DMS53 treated with DMSO at 0.1 percent for 48 hours (cell line): Measurements from ENCODE around the gene THY1.
"Not testable (repeated sequence)": the region's sequence is repeated elsewhere in the genome, so short reads cannot be mapped to it uniquely, and the experiment has no call there.

ENCODE experiments used
- DNase-seq: peaks from one replicate; lab custom pipeline; 2025; ENCODE audit not compliant: unreplicated experiment; lab: John Stamatoyannopoulos, UW

Gene THY1

GRCh38 chr11:119422809-119423508, at the start of gene THY1:
Gene THY1, minus strand, starts transcription at chr11:119423172. Its CDS starts 2,267 bp downstream, at chr11:119420905.
- no peak for DNase-seq

- DNase-seq = no peak
Observed at GRCh38 chr11:119472186-119472855, 49.3 kb upstream of the THY1 start.

- DNase-seq = no peak
Observed at GRCh38 chr11:119471329-119471728, 48.4 kb upstream of the THY1 start.

GRCh38 chr11:119470317-119471291, 47.6 kb upstream of the THY1 start:
- DNase-seq = no peak

- no peak for DNase-seq
Observed at GRCh38 chr11:119469506-119469905, 46.5 kb upstream of the THY1 start.

GRCh38 chr11:119468511-119468910, 45.5 kb upstream of the THY1 start:
- no peak for DNase-seq

GRCh38 chr11:119461229-119461963, 38.4 kb upstream of the THY1 start:
- peak; percentile 4 for DNase-seq

- no peak for DNase-seq
Observed at GRCh38 chr11:119460582-119460981, 37.6 kb upstream of the THY1 start.

- DNase-seq = no peak
Observed at GRCh38 chr11:119460097-119460496, 37.1 kb upstream of the THY1 start.

GRCh38 chr11:119459293-119459976, 36.5 kb upstream of the THY1 start:
- DNase-seq = no peak

- not testable (repeated sequence) for DNase-seq
Observed at GRCh38 chr11:119455708-119456107, 32.7 kb upstream of the THY1 start.

- not testable (repeated sequence) for DNase-seq
Observed at GRCh38 chr11:119455241-119455640, 32.3 kb upstream of the THY1 start.

- DNase-seq = no peak
Observed at GRCh38 chr11:119453881-119454280, 30.9 kb upstream of the THY1 start.

GRCh38 chr11:119450590-119451326, 27.8 kb upstream of the THY1 start:
- DNase-seq = no peak

- no peak for DNase-seq
Observed at GRCh38 chr11:119449498-119449897, 26.5 kb upstream of the THY1 start.

- no peak for DNase-seq
Observed at GRCh38 chr11:119448380-119448779, 25.4 kb upstream of the THY1 start.

- no peak for DNase-seq
Observed at GRCh38 chr11:119447664-119448242, 24.8 kb upstream of the THY1 start.

GRCh38 chr11:119446871-119447663, 24.1 kb upstream of the THY1 start:
- no peak for DNase-seq
